Colonic mucosa (tissue), 4 donors: ENCODE measurements around the gene DTX3. TPM values are rescaled to one million over a fixed set of nuclear protein-coding genes. Genes with fewer than 3 reads are reported as not detected.

Source experiments
- DNase-seq: peaks from one replicate; pipeline ENCODE4 v3.0.0-alpha.2; 2020
- H3K27ac ChIP-seq: fragments of 200-600 bp; one replicate; pipeline ENCODE4 v1.8.0; 2021
- H3K27me3 ChIP-seq: fragments of 200-600 bp; one replicate; pipeline ENCODE4 v1.8.0; 2021
- H3K36me3 ChIP-seq: fragments of 200-600 bp; one replicate; pipeline ENCODE4 v1.8.0; 2021
- H3K4me1 ChIP-seq: fragments of 200-600 bp; one replicate; pipeline ENCODE4 v1.8.0; 2021; ENCODE audit warnings: mild to moderate bottlenecking
- H3K4me3 ChIP-seq: fragments of 200-600 bp; one replicate; pipeline ENCODE4 v1.8.0; 2021
- H3K9ac ChIP-seq, 2 donors: one replicate each; pipeline ENCODE4 v1.7.0; 2013; ENCODE audit warnings: control low read depth in 2 of 2, low read depth in 2 of 2, low read length in 2 of 2
- H3K9me3 ChIP-seq: fragments of 200-600 bp; one replicate; pipeline ENCODE4 v1.8.0; 2021
- intact Hi-C: fragments of 100-400 bp; cut with DNase I; formaldehyde crosslinking; loops from one replicate; pipeline ENCODE4 v1.14.1; 2022
- total RNA-seq, 2 donors: library from RNA; stranded (reverse); fragmentation: NEBNext Ultra II Directional in 1 of 2; extraction: Animal tissue kit (Norgen Biotek cat#: 25700) in 1 of 2; gene quantifications; one replicate each; pipeline ENCODE4 v1.2.1, GENCODE V29; 2021
- TF ChIP-seq, protein P1 (sequence below): fragments of 200-600 bp; IDR thresholded peaks from one replicate; pipeline ENCODE4 v1.8.0; 2022; ENCODE audit warnings: antibody characterized with exemption, mild to moderate bottlenecking
- donor health status: healthy.
- donor health status: DM: no; HTN: no; CAD: no.
- donor health status: DM: no; HTN: no; CAD: no.

The DTX3 gene
- total RNA-seq, 2 donors from 2014 or later: 3.4 to 7.4 TPM

GRCh38 chr12:57626921-57627445, 22.4 kb downstream of the DTX3 start:
- no peaks in the 10 kb centered on the region for H3K9me3 ChIP-seq
- H3K36me3 ChIP-seq: no peaks in the 10 kb centered on the region
- TF ChIP-seq, protein P1, sequence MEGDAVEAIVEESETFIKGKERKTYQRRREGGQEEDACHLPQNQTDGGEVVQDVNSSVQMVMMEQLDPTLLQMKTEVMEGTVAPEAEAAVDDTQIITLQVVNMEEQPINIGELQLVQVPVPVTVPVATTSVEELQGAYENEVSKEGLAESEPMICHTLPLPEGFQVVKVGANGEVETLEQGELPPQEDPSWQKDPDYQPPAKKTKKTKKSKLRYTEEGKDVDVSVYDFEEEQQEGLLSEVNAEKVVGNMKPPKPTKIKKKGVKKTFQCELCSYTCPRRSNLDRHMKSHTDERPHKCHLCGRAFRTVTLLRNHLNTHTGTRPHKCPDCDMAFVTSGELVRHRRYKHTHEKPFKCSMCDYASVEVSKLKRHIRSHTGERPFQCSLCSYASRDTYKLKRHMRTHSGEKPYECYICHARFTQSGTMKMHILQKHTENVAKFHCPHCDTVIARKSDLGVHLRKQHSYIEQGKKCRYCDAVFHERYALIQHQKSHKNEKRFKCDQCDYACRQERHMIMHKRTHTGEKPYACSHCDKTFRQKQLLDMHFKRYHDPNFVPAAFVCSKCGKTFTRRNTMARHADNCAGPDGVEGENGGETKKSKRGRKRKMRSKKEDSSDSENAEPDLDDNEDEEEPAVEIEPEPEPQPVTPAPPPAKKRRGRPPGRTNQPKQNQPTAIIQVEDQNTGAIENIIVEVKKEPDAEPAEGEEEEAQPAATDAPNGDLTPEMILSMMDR: no peak

GRCh38 chr12:57627501-57628279, 23.1 kb downstream of the DTX3 start:
- TF ChIP-seq, protein P1: no peak
- no peak overlapping the region for H3K27ac ChIP-seq
- H3K36me3 ChIP-seq: no peaks in the 10 kb centered on the region
- no peak for DNase-seq
- no peak overlapping the region for H3K9ac ChIP-seq
- H3K27me3 ChIP-seq: peaks cover 80% of the 10 kb centered on the region
- H3K4me3 ChIP-seq: no peak overlapping the region
- H3K4me1 ChIP-seq: no peaks in the 10 kb centered on the region
- intact Hi-C loops: no loop called here
- no peaks in the 10 kb centered on the region for H3K9me3 ChIP-seq

More at GRCh38 chr12:57626921-57627445, 22.4 kb downstream of the DTX3 start:
- Histone ChIP-seq H3K9ac (no peak overlapping the region), H3K4me3 (no peak overlapping the region), H3K27ac (no peak overlapping the region), H3K27me3 (peaks cover 73% of the 10 kb centered on the region), H3K4me1 (no peaks in the 10 kb centered on the region)
- intact Hi-C loops: no loop called here
- DNase-seq: no peak

GRCh38 chr12:57628280-57629191, 23.9 kb downstream of the DTX3 start:
- Histone ChIP-seq H3K27ac (no peak overlapping the region), H3K36me3 (no peaks in the 10 kb centered on the region), H3K27me3 (peaks cover 78% of the 10 kb centered on the region), H3K9me3 (no peaks in the 10 kb centered on the region), H3K4me3 (no peak overlapping the region), H3K4me1 (peaks cover 3% of the 10 kb centered on the region), H3K9ac (no peak overlapping the region)
- no peak for DNase-seq
- TF ChIP-seq, protein P1: no peak
- intact Hi-C loops: no loop called here

DNA sequence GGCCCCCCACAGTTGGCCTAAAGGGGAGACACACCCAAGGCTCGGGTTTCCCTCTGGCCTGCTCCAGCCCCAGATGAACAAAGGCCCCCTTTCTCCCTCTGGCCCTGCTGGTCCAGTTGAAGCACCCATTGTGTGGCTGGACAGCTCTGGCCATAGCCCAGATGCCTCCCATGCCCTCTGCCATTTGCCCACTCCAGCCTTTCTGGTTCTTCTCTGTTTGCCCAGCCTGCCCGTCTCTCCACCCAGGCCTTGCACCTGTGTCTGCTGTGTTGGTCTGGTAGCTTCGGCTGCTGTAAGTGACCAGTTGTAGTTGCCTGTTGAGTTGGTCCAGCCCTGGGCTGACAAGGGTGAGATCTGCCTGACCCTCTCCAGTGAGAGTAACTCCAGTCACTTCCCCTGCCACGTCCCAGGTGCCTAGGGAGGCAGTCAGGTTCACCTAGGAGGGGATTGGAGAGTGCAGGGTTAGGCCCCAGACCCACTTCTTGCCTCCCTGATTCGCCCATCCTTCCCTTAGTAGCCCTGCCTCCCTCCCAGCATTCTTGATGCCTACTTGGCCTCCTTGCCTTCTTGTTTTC, 25.4 kb downstream of the DTX3 start:
- no peak overlapping the region for H3K27ac ChIP-seq
- peaks cover 71% of the 10 kb centered on the region for H3K27me3 ChIP-seq
- no peak for DNase-seq
- intact Hi-C loops: no loop called here
- no peak overlapping the region for H3K4me3 ChIP-seq
- TF ChIP-seq, protein P1: no peak
- H3K36me3 ChIP-seq: no peaks in the 10 kb centered on the region
- no peak overlapping the region for H3K9ac ChIP-seq
- no peaks in the 10 kb centered on the region for H3K9me3 ChIP-seq
- peaks cover 3% of the 10 kb centered on the region for H3K4me1 ChIP-seq

DNA sequence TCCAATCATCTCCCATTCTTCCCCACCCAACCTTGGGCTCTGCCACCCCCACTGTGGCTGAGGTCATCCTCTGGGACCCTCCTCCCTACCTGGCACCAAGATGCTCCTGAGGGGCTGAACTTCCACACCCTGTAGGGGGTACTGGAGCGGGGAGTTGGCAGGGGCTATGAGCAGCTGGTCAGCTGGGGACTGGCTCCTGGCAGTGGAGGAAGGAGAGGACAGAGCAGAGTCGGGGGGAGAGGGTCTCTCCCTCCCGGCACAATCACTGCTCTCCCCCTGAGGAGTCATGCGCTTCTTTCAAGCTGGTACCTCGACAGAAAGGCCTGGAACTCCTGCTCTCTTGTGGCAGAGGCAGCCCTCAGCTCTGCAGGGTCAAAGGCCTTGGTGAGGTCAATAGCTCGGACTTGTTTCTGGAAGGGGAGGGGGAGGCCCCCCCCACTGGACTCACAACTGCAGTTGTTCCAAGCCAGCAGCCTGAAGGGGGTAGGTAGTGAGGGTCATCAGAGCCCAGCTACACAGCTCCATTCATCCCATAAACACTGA, 26.3 kb downstream of the DTX3 start:
- intact Hi-C loops: no loop called here

More for the DNA sequence above, 26.3 kb downstream of the DTX3 start:
- Histone ChIP-seq H3K36me3 (no peaks in the 10 kb centered on the region), H3K27me3 (peaks cover 63% of the 10 kb centered on the region), H3K27ac (no peak overlapping the region), H3K9me3 (no peaks in the 10 kb centered on the region), H3K4me1 (peaks cover 3% of the 10 kb centered on the region), H3K4me3 (no peak overlapping the region), H3K9ac (no peak overlapping the region)
- TF ChIP-seq, protein P1: no peak
- no peak for DNase-seq
